Ammon's horn (tissue), 1 donor: ENCODE measurements around the gene RGS9BP.
"Not testable (repeated sequence)": the region's sequence is repeated elsewhere in the genome, so short reads cannot be mapped to it uniquely, and the experiment has no call there.

Source experiments
- DNase-seq: peaks from one replicate; pipeline ENCODE4 v3.0.0-alpha.2; 2016; ENCODE audit warnings: low spot score

RGS9BP gene

GRCh38 chr19:32675720-32676185 lies at the start of gene RGS9BP:
TSS of gene RGS9BP (plus strand) at chr19:32675848. CDS start at chr19:32676264, 416 bp downstream.
- DNase-seq = peak; percentile 83

GRCh38 chr19:32626969-32627368 lies 48.7 kb upstream of the RGS9BP start:
- no peak for DNase-seq

- DNase-seq = no peak
Observed at GRCh38 chr19:32627714-32628270, 47.9 kb upstream of the RGS9BP start.

- DNase-seq = no peak
Observed at GRCh38 chr19:32630338-32630737, 45.3 kb upstream of the RGS9BP start.

- peak; percentile 24 for DNase-seq
Observed at GRCh38 chr19:32631381-32631780, 44.3 kb upstream of the RGS9BP start.

GRCh38 chr19:32637480-32637879 lies 38.2 kb upstream of the RGS9BP start:
- no peak for DNase-seq

GRCh38 chr19:32638625-32639024 lies 37.0 kb upstream of the RGS9BP start:
- DNase-seq = no peak

- no peak for DNase-seq
Observed at GRCh38 chr19:32642771-32643170, 32.9 kb upstream of the RGS9BP start.

GRCh38 chr19:32646556-32646955 lies 29.1 kb upstream of the RGS9BP start:
- no peak for DNase-seq

GRCh38 chr19:32647361-32647760 lies 28.3 kb upstream of the RGS9BP start:
- peak; percentile 38 for DNase-seq

- no peak for DNase-seq
Observed at GRCh38 chr19:32649751-32650150, 25.9 kb upstream of the RGS9BP start.

GRCh38 chr19:32650671-32651070 lies 25.0 kb upstream of the RGS9BP start:
- no peak for DNase-seq

GRCh38 chr19:32651729-32652140 lies 23.9 kb upstream of the RGS9BP start:
- peak; percentile 56 for DNase-seq

- not testable (repeated sequence) for DNase-seq
Observed at GRCh38 chr19:32652331-32652730, 23.3 kb upstream of the RGS9BP start.

- peak; percentile 66 for DNase-seq
Observed at GRCh38 chr19:32652894-32653598, 22.6 kb upstream of the RGS9BP start.

GRCh38 chr19:32653599-32653915 lies 22.1 kb upstream of the RGS9BP start:
- no peak for DNase-seq

- not testable (repeated sequence) for DNase-seq
Observed at GRCh38 chr19:32656379-32656778, 19.3 kb upstream of the RGS9BP start.

- DNase-seq = no peak
Observed at GRCh38 chr19:32658075-32658474, 17.6 kb upstream of the RGS9BP start.

GRCh38 chr19:32658527-32658926 lies 17.1 kb upstream of the RGS9BP start:
- no peak for DNase-seq

GRCh38 chr19:32661318-32661717 lies 14.3 kb upstream of the RGS9BP start:
- no peak for DNase-seq

- no peak for DNase-seq
Observed at GRCh38 chr19:32662186-32662585, 13.5 kb upstream of the RGS9BP start.

GRCh38 chr19:32666084-32666483 lies 9.6 kb upstream of the RGS9BP start:
- DNase-seq = no peak

GRCh38 chr19:32669310-32669709 lies 6.3 kb upstream of the RGS9BP start:
- DNase-seq = no peak
